Ureter (tissue), 1 donor: Measurements from ENCODE around the gene BNC2. TPM values are rescaled to one million over a fixed set of nuclear protein-coding genes. Genes with fewer than 3 reads are reported as not detected.
"Not testable (repeated sequence)": the region's sequence is repeated elsewhere in the genome, so short reads cannot be mapped to it uniquely, and the experiment has no call there.

Experiments
- DNase-seq: peaks from one replicate; pipeline ENCODE4 v3.0.0-alpha.2; 2020; ENCODE audit warnings: low spot score
- total RNA-seq: library from RNA; stranded (reverse); gene quantifications from one replicate; pipeline ENCODE4 v1.2.4, GENCODE V29; 2023
- donor health status: DM: yes; HTN: yes; CAD: no.

BNC2 gene
- total RNA-seq, 1 donor from 2014 or later = 21.5 TPM

DNA sequence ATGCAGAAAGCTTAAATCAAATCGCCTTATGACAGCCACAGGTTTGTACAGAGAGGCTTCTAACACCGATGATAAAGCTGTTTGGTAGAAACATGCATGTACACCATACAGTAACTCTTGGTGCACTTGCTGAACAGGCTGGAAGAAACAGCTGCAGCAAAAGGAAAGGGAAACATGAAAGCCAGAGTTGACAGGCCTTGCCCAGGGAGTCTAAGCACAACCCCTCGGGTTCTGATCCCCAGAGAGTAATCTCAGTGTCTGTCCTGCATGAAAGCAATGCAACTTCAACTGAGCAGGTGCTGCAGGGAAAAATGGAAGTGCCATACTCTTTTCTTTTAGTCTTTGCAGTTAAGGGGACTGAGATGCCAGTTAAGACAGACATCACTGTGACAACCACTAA lies 419.9 kb downstream of the BNC2 start:
- DNase-seq = no peak

DNA sequence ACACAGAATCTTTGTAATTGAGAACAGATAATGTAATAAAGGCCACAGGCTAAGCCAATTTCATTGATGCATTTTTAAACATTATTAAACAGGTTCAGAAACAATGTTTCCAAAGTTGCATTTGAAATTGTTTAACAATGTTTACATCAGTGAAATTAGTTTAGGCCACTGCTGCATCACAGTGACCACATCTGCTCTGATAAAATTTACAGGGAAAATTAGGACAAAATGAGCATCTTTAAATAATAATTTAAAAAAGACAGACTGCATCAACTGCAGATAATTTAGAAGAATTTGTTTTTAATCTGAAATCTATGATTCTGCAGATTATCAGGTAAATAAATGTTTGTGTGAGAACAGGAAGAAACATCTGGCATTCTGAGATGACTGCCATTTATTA lies 420.4 kb downstream of the BNC2 start:
- DNase-seq = no peak

DNA sequence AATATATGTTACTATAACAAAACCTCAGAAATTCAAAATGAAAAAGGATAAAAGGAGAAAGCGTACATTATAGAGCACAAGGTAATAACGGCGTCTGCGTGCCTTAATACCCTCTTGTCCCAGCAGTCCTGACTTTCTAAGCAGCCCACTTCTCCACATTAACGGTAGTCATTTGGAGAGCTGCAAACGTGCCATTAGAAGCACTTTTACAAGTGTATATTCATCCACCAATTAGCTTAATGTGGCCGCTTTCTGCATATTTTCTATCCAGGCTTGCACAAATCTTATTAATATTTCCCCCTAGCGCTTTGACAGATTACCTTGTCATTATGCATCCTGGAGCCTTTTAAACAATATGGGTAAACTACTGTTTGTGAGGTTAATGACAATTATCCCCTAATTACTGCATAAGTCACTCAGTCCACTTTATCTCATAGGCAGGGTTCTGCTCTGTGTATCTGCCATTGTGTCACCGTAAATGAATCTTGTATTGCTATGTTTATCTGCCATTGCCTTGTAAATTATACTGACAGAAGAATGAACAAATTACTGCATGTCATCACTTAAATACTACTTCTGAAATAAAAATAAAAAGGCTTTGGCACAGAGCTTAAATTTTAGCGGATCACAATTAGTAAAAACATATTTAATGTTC lies 421.3 kb downstream of the BNC2 start:
- DNase-seq = no peak

DNA sequence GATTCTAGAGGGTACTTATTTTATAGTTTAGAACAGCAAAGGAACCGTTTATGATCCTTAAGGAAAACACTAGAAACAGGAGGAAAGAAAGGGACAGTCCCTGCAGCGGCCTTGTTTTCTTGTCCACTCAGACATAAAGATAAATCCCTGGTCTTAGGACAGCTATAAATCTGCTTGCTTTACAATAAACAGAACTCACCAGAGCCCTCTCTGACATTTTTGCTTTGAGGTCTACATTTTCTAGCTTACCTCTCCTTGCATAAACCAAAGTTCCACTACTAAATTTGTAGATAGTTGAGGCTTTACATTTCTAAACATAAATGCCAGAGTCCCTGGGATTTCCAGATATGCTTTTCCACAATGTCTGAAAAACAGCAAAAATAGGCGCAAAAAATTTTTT lies 422.5 kb downstream of the BNC2 start:
- DNase-seq = no peak

DNA sequence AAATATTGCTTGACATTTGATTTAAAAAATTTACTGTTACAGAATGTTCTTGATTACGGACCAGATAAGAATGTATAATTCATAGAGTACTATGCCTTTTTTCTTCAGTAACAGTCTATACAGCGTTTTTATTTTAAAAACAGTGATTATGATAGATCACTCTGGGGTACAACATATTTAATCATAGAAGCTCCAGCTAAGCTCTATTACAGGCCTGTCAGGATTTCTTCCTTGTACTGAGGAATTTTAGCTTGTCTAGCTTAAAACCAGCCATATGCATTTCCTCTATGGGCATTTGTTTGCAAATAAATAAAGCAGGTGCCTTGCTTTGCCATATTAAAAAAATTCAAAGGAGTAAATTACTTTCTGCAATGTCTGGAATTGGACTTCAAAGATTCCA lies 423.8 kb downstream of the BNC2 start:
- no peak for DNase-seq

DNA sequence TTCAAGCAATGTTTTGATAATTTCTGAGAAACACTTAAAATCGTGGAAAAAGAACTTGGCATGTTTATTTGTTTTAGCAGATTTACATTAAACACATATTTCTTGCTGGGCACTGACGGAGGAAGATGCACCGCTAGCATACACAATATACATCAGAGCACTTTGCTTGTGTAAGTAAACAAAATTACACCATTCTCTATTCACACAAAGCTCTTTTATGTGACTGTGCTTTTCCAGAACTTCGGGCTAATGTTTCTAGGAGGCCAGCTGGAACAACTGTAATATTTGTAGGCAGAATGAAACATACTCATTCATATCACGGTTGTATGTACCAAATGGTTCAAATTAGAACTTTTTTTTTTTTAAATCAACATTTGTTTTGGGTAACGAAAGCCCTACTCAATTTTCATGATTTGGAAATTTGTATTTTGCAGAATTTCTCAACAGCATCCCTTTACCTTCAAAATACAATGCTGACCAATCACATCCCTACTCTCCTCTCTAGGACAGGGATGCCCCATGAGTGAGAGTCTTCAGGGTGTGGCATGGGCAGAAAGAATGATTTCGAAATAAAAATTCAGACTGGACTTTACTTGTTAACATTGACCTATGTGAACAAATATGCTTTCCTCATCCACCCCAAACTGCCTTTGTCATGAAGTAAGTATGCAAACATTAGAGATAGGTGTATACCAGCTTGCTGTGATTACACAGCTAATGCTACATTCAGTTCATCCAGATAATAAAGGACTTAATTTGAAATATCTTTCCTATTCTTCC lies 425.1 kb downstream of the BNC2 start:
- DNase-seq = no peak

GRCh38 chr9:16442622-16443021 lies 427.8 kb downstream of the BNC2 start:
- no peak for DNase-seq

DNA sequence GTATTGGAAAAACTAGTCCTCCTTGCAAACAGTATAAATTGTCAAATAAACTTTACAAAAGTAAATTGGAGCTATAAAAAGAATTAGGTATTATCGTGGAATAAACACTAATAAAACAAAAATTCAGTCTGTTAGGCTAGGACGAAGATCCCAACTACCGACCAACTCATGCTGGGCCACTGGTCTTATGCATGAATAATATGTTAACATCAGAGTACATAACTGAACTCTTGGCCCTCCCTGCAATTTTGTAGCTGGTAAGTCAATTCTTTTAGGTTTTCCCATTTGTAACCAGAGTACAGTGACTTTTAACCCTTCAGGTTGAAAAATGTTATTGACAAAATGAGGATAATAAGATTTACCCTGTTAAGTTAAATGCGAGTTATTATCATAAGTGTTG lies 428.7 kb downstream of the BNC2 start:
- no peak for DNase-seq

- not testable (repeated sequence) for DNase-seq
These were observed 431.6 kb downstream of the BNC2 start for GRCh38 chr9:16438831-16439230.

GRCh38 chr9:16436545-16436944 lies 433.9 kb downstream of the BNC2 start:
- no peak for DNase-seq

DNA sequence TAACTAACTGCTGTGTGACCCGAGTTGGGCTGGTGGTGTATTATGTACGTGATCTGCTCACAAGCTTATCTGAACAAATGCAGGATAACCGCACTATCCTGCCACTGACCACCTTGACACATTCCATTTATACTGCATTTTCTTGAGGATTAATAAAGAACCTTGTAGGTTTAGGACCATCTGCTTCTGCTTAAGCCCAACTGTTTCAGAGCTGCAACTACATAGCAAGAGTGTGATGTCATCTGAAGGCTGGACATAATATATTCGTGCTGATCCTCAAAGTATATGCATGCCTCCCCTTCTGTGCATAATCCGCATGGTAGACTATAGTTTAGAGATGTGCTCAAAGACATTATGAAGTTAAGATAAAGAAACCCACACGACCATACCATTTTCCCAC lies 435.9 kb downstream of the BNC2 start:
- no peak for DNase-seq

GRCh38 chr9:16433494-16433893 lies 437.0 kb downstream of the BNC2 start:
- DNase-seq = no peak

- no peak for DNase-seq
These were observed 438.6 kb downstream of the BNC2 start for GRCh38 chr9:16431666-16432392.

- DNase-seq = no peak
These were observed 440.8 kb downstream of the BNC2 start for GRCh38 chr9:16429671-16430070.

DNA sequence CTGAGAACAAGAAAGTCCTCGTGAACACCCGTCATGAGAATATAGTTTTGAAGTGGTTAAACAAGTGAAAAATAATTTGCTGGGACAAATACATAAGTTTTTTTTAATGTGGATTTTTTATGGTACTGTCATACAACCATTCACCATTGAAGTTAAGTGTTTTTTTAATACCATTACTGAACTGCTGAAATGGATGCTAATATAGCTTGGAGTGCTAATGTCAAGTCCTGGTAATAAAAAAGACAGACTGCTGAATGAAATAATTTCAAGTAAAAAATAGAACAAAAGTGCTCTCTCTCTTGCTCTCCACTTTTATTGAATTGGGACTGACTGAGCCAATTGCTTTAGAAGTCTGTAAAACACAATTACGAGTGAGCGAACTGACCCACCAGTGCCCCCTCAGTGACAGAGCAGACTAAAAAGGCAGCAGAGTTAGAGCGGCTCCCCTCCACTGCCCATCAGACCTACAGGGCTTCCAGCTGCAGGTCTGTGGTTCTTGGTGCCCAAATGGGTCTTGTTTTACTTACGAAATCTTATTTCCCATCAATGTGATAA lies 442.5 kb downstream of the BNC2 start:
- no peak for DNase-seq

GRCh38 chr9:16426716-16427115 lies 443.8 kb downstream of the BNC2 start:
- DNase-seq = no peak

- no peak for DNase-seq
These were observed 444.8 kb downstream of the BNC2 start for GRCh38 chr9:16425562-16426231.

DNA sequence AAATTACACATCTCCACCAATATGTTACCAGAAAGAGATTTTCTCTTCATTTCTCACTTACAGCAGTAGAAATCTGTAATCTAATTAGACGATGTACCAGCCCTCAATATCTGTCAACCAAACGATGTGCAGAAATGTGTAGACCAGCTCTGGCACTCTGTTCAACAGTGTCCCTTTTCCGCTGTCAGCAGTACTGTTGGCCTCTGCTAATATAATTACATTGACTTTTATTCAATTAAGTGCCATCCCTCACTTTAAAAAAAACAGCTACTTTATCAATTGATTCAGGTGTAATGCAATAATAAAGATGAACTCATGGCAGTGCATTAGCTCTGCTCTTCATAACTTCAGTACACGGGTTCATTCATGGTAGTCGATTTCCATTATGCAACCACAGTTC lies 448.4 kb downstream of the BNC2 start:
- DNase-seq = no peak

DNA sequence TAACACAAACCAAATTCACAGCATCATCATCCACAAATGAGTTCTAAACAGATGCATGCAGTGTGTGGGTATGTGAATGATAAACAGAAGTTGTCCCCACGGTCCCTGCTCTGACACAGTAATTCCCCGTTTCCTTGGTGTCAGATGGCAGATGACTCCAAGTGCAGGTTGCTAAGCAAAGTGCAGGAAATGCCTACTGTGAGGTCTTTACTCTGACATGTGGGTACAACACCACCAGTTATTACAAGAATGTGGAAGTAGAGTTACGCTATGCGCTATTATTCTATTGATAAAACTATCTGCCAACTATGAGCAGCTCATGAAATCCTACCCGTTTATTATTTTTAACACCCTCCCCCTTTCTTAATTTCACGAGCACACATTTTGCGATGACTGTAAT lies 448.9 kb downstream of the BNC2 start:
- no peak for DNase-seq

GRCh38 chr9:16419124-16419523 lies 451.3 kb downstream of the BNC2 start:
- no peak for DNase-seq

DNA sequence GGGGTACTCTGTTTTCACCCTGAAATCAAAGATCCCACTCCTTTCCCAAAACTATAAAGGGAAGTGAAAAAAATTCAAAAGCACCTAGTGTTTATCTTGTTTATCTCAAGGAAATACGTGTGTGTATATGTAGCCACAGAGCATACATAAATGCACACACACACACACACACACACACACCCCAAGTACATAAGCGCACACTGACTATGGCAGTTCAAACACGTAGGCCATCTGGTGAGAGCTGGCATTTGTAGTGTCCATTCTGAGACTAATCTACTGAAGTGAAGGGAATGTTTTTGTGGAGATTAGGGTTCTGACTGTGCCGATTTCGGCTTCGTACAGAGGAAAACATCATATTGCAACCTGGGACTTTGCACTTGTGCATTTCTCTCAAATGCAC lies 451.7 kb downstream of the BNC2 start:
- no peak for DNase-seq

DNA sequence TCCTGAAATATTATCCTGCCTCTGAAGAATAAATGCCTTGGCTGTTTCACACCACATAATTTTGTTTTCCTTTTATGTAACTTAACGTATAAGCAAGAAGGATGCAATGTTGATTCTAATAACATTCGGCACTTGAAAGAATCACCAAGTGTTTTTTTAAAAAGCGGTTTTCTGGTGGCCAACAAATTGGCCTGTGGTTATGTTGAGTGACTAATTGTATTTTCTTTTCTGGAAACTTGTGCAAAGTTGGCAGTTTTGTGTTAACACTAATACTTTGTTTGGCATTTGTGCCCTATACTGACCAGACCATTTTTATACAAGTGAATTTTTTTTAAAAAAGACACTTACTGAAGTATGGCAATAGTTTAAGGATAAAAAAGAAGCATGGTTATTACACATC lies 452.7 kb downstream of the BNC2 start:
- DNase-seq = no peak
